WTC11 (cell line): Measurements from ENCODE around the gene MYL10. TPM values are rescaled to one million over a fixed set of nuclear protein-coding genes. Genes with fewer than 3 reads are reported as not detected.

ENCODE experiments used
- ATAC-seq: fragments of 200-7000 bp; cut with Tn5 transposase; 2 replicates; pipeline ENCODE4 v1.10.0; 2021; ENCODE audit warnings: mild to moderate bottlenecking, moderate library complexity
- CTCF ChIA-PET: fragments of 300-600 bp; sonication (Branson Sonifier 250); formaldehyde crosslinking; loops from one replicate; lab custom pipeline; 2021; ENCODE audit warnings: antibody characterized with exemption; lab: Charles Lee
- POLR2A ChIA-PET: fragments of 350-600 bp; sonication (Branson Sonifier 250); formaldehyde crosslinking; loops from one replicate; lab custom pipeline; 2021; ENCODE audit warnings: antibody characterized with exemption; lab: Charles Lee
- DNase-seq: peaks from one replicate; pipeline ENCODE4 v3.0.0; 2021; ENCODE audit warnings: low spot score
- H3K27ac Mint-ChIP-seq: 2 replicates; pipeline ENCODE4 v1.8.0; 2021; ENCODE audit warnings: mixed read lengths
- H3K27me3 Mint-ChIP-seq: 2 replicates; pipeline ENCODE4 v1.8.0; 2021; ENCODE audit warnings: low read depth, mild to moderate bottlenecking, moderate library complexity, mixed read lengths
- H3K36me3 Mint-ChIP-seq: 2 replicates; pipeline ENCODE4 v1.8.0; 2021; ENCODE audit warnings: mixed read lengths
- H3K4me1 Mint-ChIP-seq: 2 replicates; pipeline ENCODE4 v1.8.0; 2022; ENCODE audit warnings: mixed read lengths
- H3K4me3 Mint-ChIP-seq: 2 replicates; pipeline ENCODE4 v1.8.0; 2021; ENCODE audit warnings: mild to moderate bottlenecking, moderate library complexity, mixed read lengths
- H3K9me3 Mint-ChIP-seq: 2 replicates; pipeline ENCODE4 v1.8.0; 2021; ENCODE audit warnings: mixed read lengths
- E2F1 ChIP-seq: sonication (generic); formaldehyde crosslinking; IDR thresholded peaks from 2 replicates; pipeline ENCODE4 v1.8.0; 2022; ENCODE audit warnings: mild to moderate bottlenecking, missing genetic modification reagents
- ESRRA ChIP-seq: sonication (generic); formaldehyde crosslinking; IDR thresholded peaks from 2 replicates; pipeline ENCODE4 v1.8.1; 2022; ENCODE audit warnings: mild to moderate bottlenecking, missing genetic modification reagents, borderline replicate concordance
- ETV6 ChIP-seq: sonication (generic); formaldehyde crosslinking; IDR thresholded peaks from 2 replicates; pipeline ENCODE4 v1.8.1; 2022; ENCODE audit warnings: mild to moderate bottlenecking, missing genetic modification reagents
- FOXJ3 ChIP-seq: sonication (generic); formaldehyde crosslinking; IDR thresholded peaks from 2 replicates; pipeline ENCODE4 v1.9.0; 2021; ENCODE audit warnings: missing genetic modification reagents, mild to moderate bottlenecking, borderline replicate concordance
- GABPB1 ChIP-seq: sonication (generic); formaldehyde crosslinking; IDR thresholded peaks from 2 replicates; pipeline ENCODE4 v1.8.1; 2023; ENCODE audit warnings: mild to moderate bottlenecking, missing genetic modification reagents
- GRHL2 ChIP-seq: fragments of 250-450 bp; sonication (Bioruptor Pico); IDR thresholded peaks from 2 replicates; pipeline ENCODE4 v1.8.0; 2022; ENCODE audit warnings: mild to moderate bottlenecking, moderate library complexity; ENCODE audit not compliant: insufficient replicate concordance, severe bottlenecking
- GTF2I ChIP-seq: fragments of 250-450 bp; sonication (Bioruptor Pico); conservative IDR thresholded peaks from 2 replicates; pipeline ENCODE4 v1.4.0; 2021; ENCODE audit warnings: mild to moderate bottlenecking
- HMGA2 ChIP-seq: fragments of 250-450 bp; sonication (Bioruptor Pico); IDR thresholded peaks from 2 replicates; pipeline ENCODE4 v1.4.0; 2021; ENCODE audit warnings: mild to moderate bottlenecking, moderate library complexity
- NR3C1 ChIP-seq: sonication (generic); formaldehyde crosslinking; conservative IDR thresholded peaks from 2 replicates; pipeline ENCODE4 v1.8.1; 2023; ENCODE audit warnings: low read depth, mild to moderate bottlenecking, missing genetic modification reagents
- OVOL2 ChIP-seq: fragments of 250-450 bp; sonication (Bioruptor Pico); IDR thresholded peaks from 2 replicates; pipeline ENCODE4 v1.9.0; 2021; ENCODE audit warnings: mild to moderate bottlenecking, borderline replicate concordance
- STAT6 ChIP-seq: sonication (generic); formaldehyde crosslinking; conservative IDR thresholded peaks from 2 replicates; pipeline ENCODE4 v1.8.1; 2023; ENCODE audit warnings: mild to moderate bottlenecking, low read depth, missing genetic modification reagents, moderate library complexity
- TCF7 ChIP-seq: sonication (generic); formaldehyde crosslinking; IDR thresholded peaks from 2 replicates; pipeline ENCODE4 v1.8.0; 2022; ENCODE audit warnings: mild to moderate bottlenecking, low read depth, missing genetic modification reagents, moderate library complexity
- TEAD4 ChIP-seq: sonication (generic); formaldehyde crosslinking; IDR thresholded peaks from 2 replicates; pipeline ENCODE4 v1.8.0; 2022; ENCODE audit warnings: mild to moderate bottlenecking, missing genetic modification reagents
- ZNF138 ChIP-seq: sonication (generic); formaldehyde crosslinking; conservative IDR thresholded peaks from 2 replicates; pipeline ENCODE4 v1.8.1; 2022; ENCODE audit warnings: mild to moderate bottlenecking, moderate library complexity, missing genetic modification reagents
- ZNF317 ChIP-seq: sonication (generic); formaldehyde crosslinking; IDR thresholded peaks from 2 replicates; pipeline ENCODE4 v1.8.1; 2023; ENCODE audit warnings: low read depth, mild to moderate bottlenecking, moderate library complexity, missing genetic modification reagents, borderline replicate concordance
- total RNA-seq: library from RNA; stranded (reverse); gene quantifications from 3 replicates; pipeline ENCODE4 v1.2.3, GENCODE V29; 2021
- TF ChIP-seq, protein P1 (sequence below): sonication (generic); formaldehyde crosslinking; IDR thresholded peaks from 2 replicates; pipeline ENCODE4 v1.8.1; 2022; ENCODE audit warnings: missing genetic modification reagents, borderline replicate concordance
- TF ChIP-seq, protein P2 (sequence below): sonication (generic); formaldehyde crosslinking; IDR thresholded peaks from 2 replicates; pipeline ENCODE4 v1.8.0; 2023; ENCODE audit warnings: mild to moderate bottlenecking, missing genetic modification reagents

MYL10 gene
- total RNA-seq, 1 experiment from 2014 or later: not detected

GRCh38 chr7:101597941-101598340 lies 31.2 kb downstream of the MYL10 start (continued):
- TF ChIP-seq, protein P1, sequence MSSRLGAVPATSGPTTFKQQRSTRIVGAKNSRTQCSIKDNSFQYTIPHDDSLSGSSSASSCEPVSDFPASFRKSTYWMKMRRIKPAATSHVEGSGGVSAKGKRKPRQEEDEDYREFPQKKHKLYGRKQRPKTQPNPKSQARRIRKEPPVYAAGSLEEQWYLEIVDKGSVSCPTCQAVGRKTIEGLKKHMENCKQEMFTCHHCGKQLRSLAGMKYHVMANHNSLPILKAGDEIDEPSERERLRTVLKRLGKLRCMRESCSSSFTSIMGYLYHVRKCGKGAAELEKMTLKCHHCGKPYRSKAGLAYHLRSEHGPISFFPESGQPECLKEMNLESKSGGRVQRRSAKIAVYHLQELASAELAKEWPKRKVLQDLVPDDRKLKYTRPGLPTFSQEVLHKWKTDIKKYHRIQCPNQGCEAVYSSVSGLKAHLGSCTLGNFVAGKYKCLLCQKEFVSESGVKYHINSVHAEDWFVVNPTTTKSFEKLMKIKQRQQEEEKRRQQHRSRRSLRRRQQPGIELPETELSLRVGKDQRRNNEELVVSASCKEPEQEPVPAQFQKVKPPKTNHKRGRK (CRISPR knock-in tag): no peak
- no peak for TF ChIP-seq NR3C1
- no peak for TF ChIP-seq ETV6 (CRISPR knock-in tag)

- POLR2A ChIA-PET: no interaction called here
- Mint-ChIP-seq H3K27ac (no peak overlapping the region), H3K4me1 (no peaks in the 10 kb centered on the region), H3K9me3 (no peaks in the 10 kb centered on the region), H3K36me3 (no peaks in the 10 kb centered on the region), H3K4me3 (no peak overlapping the region), H3K27me3 (no peaks in the 10 kb centered on the region; the same call in 1 of the 2 replicates)
- CTCF ChIA-PET: no interaction called here
- no peak for DNase-seq
- no peak for ATAC-seq
- no peak for TF ChIP-seq STAT6
- no peak for TF ChIP-seq TCF7 (CRISPR knock-in tag)
- TF ChIP-seq, protein P2, sequence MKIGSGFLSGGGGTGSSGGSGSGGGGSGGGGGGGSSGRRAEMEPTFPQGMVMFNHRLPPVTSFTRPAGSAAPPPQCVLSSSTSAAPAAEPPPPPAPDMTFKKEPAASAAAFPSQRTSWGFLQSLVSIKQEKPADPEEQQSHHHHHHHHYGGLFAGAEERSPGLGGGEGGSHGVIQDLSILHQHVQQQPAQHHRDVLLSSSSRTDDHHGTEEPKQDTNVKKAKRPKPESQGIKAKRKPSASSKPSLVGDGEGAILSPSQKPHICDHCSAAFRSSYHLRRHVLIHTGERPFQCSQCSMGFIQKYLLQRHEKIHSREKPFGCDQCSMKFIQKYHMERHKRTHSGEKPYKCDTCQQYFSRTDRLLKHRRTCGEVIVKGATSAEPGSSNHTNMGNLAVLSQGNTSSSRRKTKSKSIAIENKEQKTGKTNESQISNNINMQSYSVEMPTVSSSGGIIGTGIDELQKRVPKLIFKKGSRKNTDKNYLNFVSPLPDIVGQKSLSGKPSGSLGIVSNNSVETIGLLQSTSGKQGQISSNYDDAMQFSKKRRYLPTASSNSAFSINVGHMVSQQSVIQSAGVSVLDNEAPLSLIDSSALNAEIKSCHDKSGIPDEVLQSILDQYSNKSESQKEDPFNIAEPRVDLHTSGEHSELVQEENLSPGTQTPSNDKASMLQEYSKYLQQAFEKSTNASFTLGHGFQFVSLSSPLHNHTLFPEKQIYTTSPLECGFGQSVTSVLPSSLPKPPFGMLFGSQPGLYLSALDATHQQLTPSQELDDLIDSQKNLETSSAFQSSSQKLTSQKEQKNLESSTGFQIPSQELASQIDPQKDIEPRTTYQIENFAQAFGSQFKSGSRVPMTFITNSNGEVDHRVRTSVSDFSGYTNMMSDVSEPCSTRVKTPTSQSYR (CRISPR knock-in tag): no peak
- no peak for TF ChIP-seq TEAD4 (CRISPR knock-in tag)
- no peak for TF ChIP-seq GABPB1 (CRISPR knock-in tag)
- TF ChIP-seq ZNF138: no peak
- no peak for TF ChIP-seq GTF2I (CRISPR knock-in tag)
- TF ChIP-seq OVOL2: no peak
- no peak for TF ChIP-seq FOXJ3
- TF ChIP-seq E2F1 (CRISPR knock-in tag): no peak
- TF ChIP-seq GRHL2: no peak
- no peak for TF ChIP-seq ESRRA
- TF ChIP-seq HMGA2 (CRISPR knock-in tag): no peak
- TF ChIP-seq ZNF317 (CRISPR knock-in tag): no peak
Observed at GRCh38 chr7:101596898-101597297, 32.2 kb downstream of the MYL10 start.
